ENCODE results near the gene WNK3.
"Not testable (repeated sequence)": the region's sequence is repeated elsewhere in the genome, so short reads cannot be mapped to it uniquely, and the experiment has no call there.

The WNK3 gene

GRCh38 chrX:54357414-54358377 lies at the start of gene WNK3:
Gene WNK3 (minus strand): TSS chrX:54358046.
- DNase-seq (ENCODE audit: low spot score): no peak

GRCh38 chrX:54407266-54407665 lies 49.4 kb upstream of the WNK3 start:
- no peak for DNase-seq (ENCODE audit: low spot score)

GRCh38 chrX:54397113-54397512 lies 39.3 kb upstream of the WNK3 start:
- no peak for DNase-seq (ENCODE audit: low spot score)

- no peak for DNase-seq (ENCODE audit: low spot score)
Measured at GRCh38 chrX:54386314-54386713, 28.5 kb upstream of the WNK3 start.

- not testable (repeated sequence) for DNase-seq (ENCODE audit: low spot score)
Measured at GRCh38 chrX:54384661-54385060, 26.8 kb upstream of the WNK3 start.

GRCh38 chrX:54359408-54359807 lies 1.6 kb upstream of the WNK3 start:
- DNase-seq (ENCODE audit: low spot score): no peak

GRCh38 chrX:54358424-54359211 lies 772 bp upstream of the WNK3 start:
- DNase-seq (ENCODE audit: low spot score): no peak

GRCh38 chrX:54352677-54353076 lies 5.2 kb downstream of the WNK3 start:
- DNase-seq (ENCODE audit: low spot score): no peak

GRCh38 chrX:54337383-54337782 lies 20.5 kb downstream of the WNK3 start:
- DNase-seq (ENCODE audit: low spot score): not testable (repeated sequence)

GRCh38 chrX:54325077-54325476 lies 32.8 kb downstream of the WNK3 start:
- no peak for DNase-seq (ENCODE audit: low spot score)

- DNase-seq (ENCODE audit: low spot score): no peak
Measured at GRCh38 chrX:54320067-54320466, 37.8 kb downstream of the WNK3 start.

- DNase-seq (ENCODE audit: low spot score): no peak
Measured at GRCh38 chrX:54306379-54306778, 51.5 kb downstream of the WNK3 start.

GRCh38 chrX:54301516-54301915 lies 56.3 kb downstream of the WNK3 start:
- DNase-seq (ENCODE audit: low spot score): no peak

GRCh38 chrX:54294306-54294705 lies 63.5 kb downstream of the WNK3 start:
- DNase-seq (ENCODE audit: low spot score): no peak

GRCh38 chrX:54292755-54293154 lies 65.1 kb downstream of the WNK3 start:
- no peak for DNase-seq (ENCODE audit: low spot score)

- no peak for DNase-seq (ENCODE audit: low spot score)
Measured at GRCh38 chrX:54291758-54292157, 66.1 kb downstream of the WNK3 start.

GRCh38 chrX:54288968-54289367 lies 68.9 kb downstream of the WNK3 start:
- no peak for DNase-seq (ENCODE audit: low spot score)

GRCh38 chrX:54288277-54288676 lies 69.6 kb downstream of the WNK3 start:
- no peak for DNase-seq (ENCODE audit: low spot score)

- no peak for DNase-seq (ENCODE audit: low spot score)
Measured at GRCh38 chrX:54281676-54282075, 76.2 kb downstream of the WNK3 start.

- no peak for DNase-seq (ENCODE audit: low spot score)
Measured at GRCh38 chrX:54280466-54280865, 77.4 kb downstream of the WNK3 start.

- DNase-seq (ENCODE audit: low spot score): no peak
Measured at GRCh38 chrX:54271664-54272063, 86.2 kb downstream of the WNK3 start.

GRCh38 chrX:54248309-54248708 lies 109.5 kb downstream of the WNK3 start:
- peak; percentile 7 for DNase-seq (ENCODE audit: low spot score)

GRCh38 chrX:54246866-54247265 lies 111.0 kb downstream of the WNK3 start:
- DNase-seq (ENCODE audit: low spot score): no peak
